NCI-H2081 (cell line): Measurements from ENCODE around the gene PSMD13.
"Not testable (repeated sequence)": the region's sequence is repeated elsewhere in the genome, so short reads cannot be mapped to it uniquely, and the experiment has no call there.

Experiments used
- DNase-seq, 2 experiments: peaks; one replicate each; lab custom pipeline; 2025; lab: John Stamatoyannopoulos, UW

The PSMD13 gene

GRCh38 chr11:272931-273198 is 36.1 kb downstream of the PSMD13 start:
- no peak for DNase-seq

GRCh38 chr11:276219-276618 is 39.4 kb downstream of the PSMD13 start:
- no peak for DNase-seq

- DNase-seq, result no peak
These were observed 41.5 kb downstream of the PSMD13 start, which contains the start of gene NLRP6 for GRCh38 chr11:278001-278951. Gene NLRP6 (plus strand): TSS chr11:278407. CDS start chr11:278570, 163 bp downstream.

- no peak for DNase-seq
These were observed 42.5 kb downstream of the PSMD13 start for GRCh38 chr11:279040-279965.

GRCh38 chr11:279966-280705 is 43.4 kb downstream of the PSMD13 start:
- no peak for DNase-seq

GRCh38 chr11:280706-281485 is 44.1 kb downstream of the PSMD13 start:
- DNase-seq, result no peak

- no peak for DNase-seq
These were observed 44.8 kb downstream of the PSMD13 start for GRCh38 chr11:281486-282161.

GRCh38 chr11:282171-282570 is 45.4 kb downstream of the PSMD13 start:
- DNase-seq, result no peak

- DNase-seq, result no peak
These were observed 46.0 kb downstream of the PSMD13 start for GRCh38 chr11:282630-283360.

GRCh38 chr11:283405-284104 is 46.8 kb downstream of the PSMD13 start:
- DNase-seq, result no peak

GRCh38 chr11:284105-285020 is 47.6 kb downstream of the PSMD13 start:
- DNase-seq, result no peak

- no peak for DNase-seq
These were observed 48.5 kb downstream of the PSMD13 start for GRCh38 chr11:285021-285893.

GRCh38 chr11:285894-286220 is 49.1 kb downstream of the PSMD13 start:
- no peak for DNase-seq

GRCh38 chr11:286977-287820 is 50.4 kb downstream of the PSMD13 start:
- not testable (repeated sequence) for DNase-seq

GRCh38 chr11:287821-288477 is 51.2 kb downstream of the PSMD13 start:
- DNase-seq, result no peak
